Keratinocyte (primary cell): Measurements from ENCODE around the gene CASP3. TPM values are rescaled to one million over a fixed set of nuclear protein-coding genes. Genes with fewer than 3 reads are reported as not detected.

ENCODE experiments used
- DNase-seq: peaks from one replicate; pipeline ENCODE4 v3.0.0-alpha.2; 2011; ENCODE audit warnings: low read depth, missing footprints, low spot score
- FAIRE-seq: peaks from 2 replicates; lab custom pipeline; 2011; peaks lifted over from hg19 to GRCh38; lab: Jason Lieb, UNC
- H2AFZ ChIP-seq: 2 replicates; pipeline ENCODE4 v1.6.0; 2012; ENCODE audit warnings: low read length, control low read depth, inconsistent platforms; ENCODE audit not compliant: control insufficient read depth
- H3K27ac ChIP-seq: 2 replicates; pipeline ENCODE4 v1.5.1; 2011; ENCODE audit warnings: low read length; ENCODE audit not compliant: control insufficient read depth, insufficient read depth
- H3K27me3 ChIP-seq: 3 replicates; pipeline ENCODE4 v1.6.0; 2011; ENCODE audit warnings: low read length; ENCODE audit not compliant: control insufficient read depth, insufficient read depth; ENCODE audit errors: extremely low read depth
- H3K36me3 ChIP-seq, 2 experiments: 2 replicates in 1 of 2; 3 replicates in 1 of 2; pipeline ENCODE4 v1.5.1; 2011; ENCODE audit warnings: low read length in 2 of 2, mild to moderate bottlenecking in 1 of 2; ENCODE audit not compliant: control insufficient read depth in 2 of 2, insufficient read depth in 2 of 2; ENCODE audit errors: extremely low read depth in 1 of 2
- H3K4me1 ChIP-seq: 3 replicates; pipeline ENCODE4 v1.5.1; 2011; ENCODE audit warnings: low read length; ENCODE audit not compliant: control insufficient read depth, insufficient read depth; ENCODE audit errors: extremely low read depth
- H3K4me2 ChIP-seq: 3 replicates; pipeline ENCODE4 v1.6.0; 2011; ENCODE audit warnings: low read depth, low read length; ENCODE audit not compliant: control insufficient read depth, insufficient read depth; ENCODE audit errors: extremely low read depth
- H3K4me3 ChIP-seq, 3 experiments: fragments of 200-600 bp in 1 of 3; sonication (generic) in 1 of 3; 2 replicates in 2 of 3; 3 replicates in 1 of 3; pipeline ENCODE4 v1.5.1; 2011 to 2016; ENCODE audit warnings: low read length in 3 of 3, mild to moderate bottlenecking in 3 of 3, control low read depth in 2 of 3, inconsistent platforms in 1 of 3, low read depth in 1 of 3, mixed read lengths in 1 of 3, mixed run types in 1 of 3, moderate library complexity in 1 of 3; ENCODE audit not compliant: control insufficient read depth in 2 of 3, insufficient read depth in 2 of 3; ENCODE audit errors: extremely low read depth in 1 of 3
- H3K79me2 ChIP-seq: 2 replicates; pipeline ENCODE4 v1.6.0; 2012; ENCODE audit warnings: low read length; ENCODE audit not compliant: control insufficient read depth, insufficient read depth
- H3K9ac ChIP-seq: 3 replicates; pipeline ENCODE4 v1.6.0; 2011; ENCODE audit warnings: low read length; ENCODE audit not compliant: control insufficient read depth, insufficient read depth; ENCODE audit errors: extremely low read depth
- H3K9me1 ChIP-seq: 3 replicates; pipeline ENCODE4 v1.6.0; 2011; ENCODE audit warnings: low read length; ENCODE audit not compliant: control insufficient read depth, insufficient read depth; ENCODE audit errors: extremely low read depth
- H3K9me3 ChIP-seq: 2 replicates; pipeline ENCODE4 v1.5.1; 2012; ENCODE audit warnings: low read depth, low read length; ENCODE audit not compliant: control insufficient read depth
- H4K20me1 ChIP-seq: 3 replicates; pipeline ENCODE4 v1.6.0; 2011; ENCODE audit warnings: low read length; ENCODE audit not compliant: control insufficient read depth, insufficient read depth; ENCODE audit errors: extremely low read depth
- EZH2 ChIP-seq: IDR thresholded peaks from one replicate; pipeline ENCODE4 v1.6.1; 2012; ENCODE audit warnings: inconsistent platforms, mild to moderate bottlenecking, low read length, moderate library complexity
- dilution Hi-C: fragments of 300-500 bp; cut with MboI; formaldehyde crosslinking; loops from one replicate; pipeline ENCODE4 v1.7.0; 2020; ENCODE audit warnings: low sequenced_read_pairs; ENCODE audit not compliant: extremely low pct_ligation_motif_present
- polyA plus RNA-seq, 5 experiments: library from polyadenylated mRNA; depleted of rRNA in 3 of 5; stranded (reverse) in 3 of 5; stranded (forward) in 1 of 5; unstranded in 1 of 5; fragments of >200 nt; gene quantifications; 1 replicate in 1 of 5; 2 replicates in 3 of 5; 3 replicates in 1 of 5; pipeline versions ENCODE4 v1.2.1 to v1.2.3, GENCODE V29; 2011 to 2012; ENCODE audit warnings: missing spikeins in 2 of 5, low read depth in 1 of 5, low replicate concordance in 1 of 5
- TF ChIP-seq, protein P1 (sequence below), 3 experiments: IDR thresholded peaks in 1 of 3; conservative IDR thresholded peaks in 1 of 3; optimal IDR thresholded peaks in 1 of 3; 2 replicates in 2 of 3; 3 replicates in 1 of 3; pipeline versions ENCODE3 to v1.5.1; 2011; ENCODE audit warnings: low read length in 3 of 3, mild to moderate bottlenecking in 3 of 3, moderate library complexity in 2 of 3, control low read depth in 1 of 3, inconsistent platforms in 1 of 3; ENCODE audit not compliant: insufficient read depth in 2 of 3; ENCODE audit errors: extremely low read depth in 1 of 3

CASP3 gene
- polyA plus RNA-seq, 1 donor (not counting 4 experiments of a cell fraction or from before 2014, with no cell fraction given), result 51.1 TPM

DNA sequence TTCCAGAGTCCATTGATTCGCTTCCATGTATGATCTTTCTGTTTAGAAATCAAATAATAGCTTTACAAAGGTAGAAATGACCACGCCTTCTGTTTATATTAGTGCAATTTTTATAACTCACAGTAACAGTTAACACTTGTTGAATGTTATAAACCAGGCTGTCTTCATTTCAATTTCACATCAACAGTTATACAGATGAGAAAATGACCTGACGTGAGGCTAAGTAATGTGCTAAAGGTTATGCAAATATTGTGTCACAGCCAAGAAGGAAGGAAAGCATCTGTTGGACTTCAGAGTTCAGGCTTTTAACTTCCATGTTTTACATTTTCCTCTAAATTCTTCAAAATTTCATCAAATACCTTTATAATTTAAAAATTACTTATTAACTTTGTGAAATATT is 13.9 kb downstream of the CASP3 start:
- H3K27ac ChIP-seq, result no peak overlapping the region
- no peak overlapping the region for H3K9ac ChIP-seq
- DNase-seq, result no peak
- H4K20me1 ChIP-seq, result no peaks in the 10 kb centered on the region
- H3K4me1 ChIP-seq, result no peaks in the 10 kb centered on the region
- H3K27me3 ChIP-seq, result no peaks in the 10 kb centered on the region
- H3K9me3 ChIP-seq, result no peaks in the 10 kb centered on the region
- H3K36me3 ChIP-seq, result peaks cover 19 to 28% of the 10 kb centered on the region in 2 experiments
- H2AFZ ChIP-seq, result no peak overlapping the region
- H3K9me1 ChIP-seq, result no peaks in the 10 kb centered on the region
- FAIRE-seq, result no peak
- H3K79me2 ChIP-seq, result peaks cover 21% of the 10 kb centered on the region
- dilution Hi-C loops, result no loop called here
- H3K4me3 ChIP-seq, result no peak overlapping the region
- H3K4me2 ChIP-seq, result no peak overlapping the region
- TF ChIP-seq, protein P1, sequence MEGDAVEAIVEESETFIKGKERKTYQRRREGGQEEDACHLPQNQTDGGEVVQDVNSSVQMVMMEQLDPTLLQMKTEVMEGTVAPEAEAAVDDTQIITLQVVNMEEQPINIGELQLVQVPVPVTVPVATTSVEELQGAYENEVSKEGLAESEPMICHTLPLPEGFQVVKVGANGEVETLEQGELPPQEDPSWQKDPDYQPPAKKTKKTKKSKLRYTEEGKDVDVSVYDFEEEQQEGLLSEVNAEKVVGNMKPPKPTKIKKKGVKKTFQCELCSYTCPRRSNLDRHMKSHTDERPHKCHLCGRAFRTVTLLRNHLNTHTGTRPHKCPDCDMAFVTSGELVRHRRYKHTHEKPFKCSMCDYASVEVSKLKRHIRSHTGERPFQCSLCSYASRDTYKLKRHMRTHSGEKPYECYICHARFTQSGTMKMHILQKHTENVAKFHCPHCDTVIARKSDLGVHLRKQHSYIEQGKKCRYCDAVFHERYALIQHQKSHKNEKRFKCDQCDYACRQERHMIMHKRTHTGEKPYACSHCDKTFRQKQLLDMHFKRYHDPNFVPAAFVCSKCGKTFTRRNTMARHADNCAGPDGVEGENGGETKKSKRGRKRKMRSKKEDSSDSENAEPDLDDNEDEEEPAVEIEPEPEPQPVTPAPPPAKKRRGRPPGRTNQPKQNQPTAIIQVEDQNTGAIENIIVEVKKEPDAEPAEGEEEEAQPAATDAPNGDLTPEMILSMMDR (optimal IDR thresholded peaks at IDR 0.05 in 1 of 3, IDR thresholded peaks at IDR 0.05 in 1 of 3, conservative IDR thresholded peaks at IDR 0.05 in 1 of 3; ENCODE audit: extremely low read depth in 1 of 3, insufficient read depth in 2 of 3, low read length in 3 of 3), result no peak
- TF ChIP-seq EZH2, result no peak

DNA sequence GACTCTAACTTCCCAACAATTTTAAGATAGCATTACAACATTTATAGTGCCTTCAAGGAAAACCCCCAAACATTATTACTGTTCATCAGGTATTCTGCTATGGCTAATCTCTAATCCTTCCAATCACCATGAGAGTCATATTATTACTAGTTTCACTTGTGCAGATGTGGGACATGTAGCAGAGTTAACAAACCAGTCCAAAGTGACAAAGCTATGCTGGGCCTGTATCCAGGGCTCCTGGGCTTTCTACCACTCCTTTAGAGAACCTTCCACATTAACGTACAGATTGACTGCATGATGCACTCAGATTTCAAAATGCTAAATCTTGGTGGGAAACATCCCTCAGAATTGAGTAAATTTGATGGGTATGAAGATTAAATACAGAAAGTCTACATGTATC is 16.4 kb downstream of the CASP3 start:
- Histone ChIP-seq H3K9me3 (no peaks in the 10 kb centered on the region), H3K9ac (no peak overlapping the region), H3K9me1 (no peaks in the 10 kb centered on the region), H2AFZ (no peak overlapping the region), H3K79me2 (peaks cover 3% of the 10 kb centered on the region), H3K27me3 (no peaks in the 10 kb centered on the region), H3K4me3 (no peak overlapping the region), H3K36me3 (peaks cover 21 to 32% of the 10 kb centered on the region in 2 experiments), H3K4me1 (no peaks in the 10 kb centered on the region), H3K27ac (no peak overlapping the region), H3K4me2 (no peak overlapping the region), H4K20me1 (no peaks in the 10 kb centered on the region)
- DNase-seq, result no peak
- dilution Hi-C loops, result no loop called here
- FAIRE-seq, result no peak
- no peak for TF ChIP-seq EZH2
- TF ChIP-seq, protein P1 (optimal IDR thresholded peaks at IDR 0.05 in 1 of 3, IDR thresholded peaks at IDR 0.05 in 1 of 3, conservative IDR thresholded peaks at IDR 0.05 in 1 of 3; ENCODE audit: extremely low read depth in 1 of 3, insufficient read depth in 2 of 3, low read length in 3 of 3), result no peak
